Neural progenitor cell (in vitro differentiated cells): ENCODE data around the gene TMEM239. TPM values are rescaled to one million over a fixed set of nuclear protein-coding genes. Genes with fewer than 3 reads are reported as not detected.

Experiments used
- DNase-seq: peaks from one replicate; pipeline ENCODE4 v3.0.0-alpha.2; 2016; ENCODE audit warnings: low spot score
- H2AFZ ChIP-seq: fragments of 200-600 bp; sonication (generic); replicated peaks from 2 replicates; pipeline ENCODE4 v1.6.1; 2016; ENCODE audit warnings: antibody characterized with exemption
- H3F3A ChIP-seq: fragments of 200-600 bp; sonication (generic); 2 replicates; pipeline ENCODE4 v1.6.1; 2016; ENCODE audit warnings: antibody characterized with exemption, low read depth
- H3K27ac ChIP-seq: fragments of 200-600 bp; sonication (generic); 2 replicates; pipeline ENCODE4 v1.5.1; 2016; ENCODE audit warnings: mild to moderate bottlenecking
- H3K27me3 ChIP-seq: fragments of 200-600 bp; sonication (generic); 2 replicates; pipeline ENCODE4 v1.6.1; 2016; ENCODE audit warnings: mild to moderate bottlenecking, moderate library complexity
- H3K36me3 ChIP-seq: fragments of 200-600 bp; sonication (generic); 2 replicates; pipeline ENCODE4 v1.5.1; 2016
- H3K4me1 ChIP-seq: fragments of 200-600 bp; sonication (generic); 2 replicates; pipeline ENCODE4 v1.6.1; 2016; ENCODE audit warnings: mixed run types
- H3K4me2 ChIP-seq: fragments of 200-600 bp; sonication (generic); 2 replicates; pipeline ENCODE4 v1.6.1; 2016
- H3K4me3 ChIP-seq: fragments of 200-600 bp; sonication (generic); 2 replicates; pipeline ENCODE4 v1.5.1; 2016
- H3K79me2 ChIP-seq: fragments of 200-600 bp; sonication (generic); 2 replicates; pipeline ENCODE4 v1.6.1; 2016; ENCODE audit warnings: low read depth
- H3K9ac ChIP-seq: fragments of 200-600 bp; sonication (generic); 2 replicates; pipeline ENCODE4 v1.6.1; 2016
- H3K9me3 ChIP-seq: fragments of 200-600 bp; sonication (generic); 2 replicates; pipeline ENCODE4 v1.5.1; 2016; ENCODE audit warnings: low read depth
- H4K20me1 ChIP-seq: fragments of 200-600 bp; sonication (generic); 2 replicates; pipeline ENCODE4 v1.6.1; 2016; ENCODE audit warnings: low read depth
- H3K27ac Mint-ChIP-seq: 3 replicates; pipeline ENCODE4 v1.8.0; 2021; ENCODE audit warnings: mixed read lengths
- H3K27me3 Mint-ChIP-seq: 2 replicates; pipeline ENCODE4 v1.8.0; 2022; ENCODE audit warnings: low read depth, mild to moderate bottlenecking, inconsistent platforms, moderate library complexity, mixed read lengths; ENCODE audit not compliant: insufficient read depth
- H3K36me3 Mint-ChIP-seq: 3 replicates; pipeline ENCODE4 v1.8.0; 2021; ENCODE audit warnings: mixed read lengths
- H3K4me1 Mint-ChIP-seq: 3 replicates; pipeline ENCODE4 v1.8.0; 2021; ENCODE audit warnings: mixed read lengths
- H3K4me3 Mint-ChIP-seq: 3 replicates; pipeline ENCODE4 v1.8.0; 2021; ENCODE audit warnings: mild to moderate bottlenecking, moderate library complexity, mixed read lengths
- H3K9me3 Mint-ChIP-seq: 3 replicates; pipeline ENCODE4 v1.8.0; 2020; ENCODE audit warnings: mixed read lengths
- EZH2 ChIP-seq: fragments of 200-600 bp; sonication (generic); IDR thresholded peaks from 2 replicates; pipeline ENCODE4 v1.6.1; 2017; ENCODE audit warnings: antibody characterized with exemption, mild to moderate bottlenecking, moderate library complexity
- EZH2phosphoT487 ChIP-seq: fragments of 200-600 bp; sonication (generic); IDR thresholded peaks from 2 replicates; pipeline ENCODE4 v1.6.1; 2017; ENCODE audit warnings: antibody characterized with exemption
- total RNA-seq: library from RNA; depleted of rRNA; stranded (reverse); fragments of >200 nt; gene quantifications from 2 replicates; pipeline ENCODE4 v1.2.3, GENCODE V29; 2015; ENCODE audit warnings: low replicate concordance
- TF ChIP-seq, protein P1 (sequence below): fragments of 200-600 bp; sonication (generic); IDR thresholded peaks from 2 replicates; pipeline ENCODE4 v1.5.1; 2017; ENCODE audit warnings: antibody characterized with exemption, mild to moderate bottlenecking

TMEM239 gene
- total RNA-seq, 1 donor from 2014 or later = not detected

GRCh38 chr20:2793471-2793870 is 22.7 kb upstream of the TMEM239 start:
- Mint-ChIP-seq H3K36me3 (peaks cover 17% of the 10 kb centered on the region), H3K27me3 (peaks cover 6% of the 10 kb centered on the region), H3K9me3 (peaks cover 4% of the 10 kb centered on the region), H3K27ac (no peak overlapping the region), H3K4me3 (no peak overlapping the region), H3K4me1 (peaks cover 6% of the 10 kb centered on the region)
- Histone ChIP-seq H3K4me2 (no peak overlapping the region), H3F3A (peaks cover 8% of the 10 kb centered on the region), H3K4me3 (no peak overlapping the region), H3K4me1 (no peaks in the 10 kb centered on the region), H3K36me3 (no peaks in the 10 kb centered on the region), H3K9me3 (no peaks in the 10 kb centered on the region), H3K27me3 (no peaks in the 10 kb centered on the region), H3K79me2 (no peaks in the 10 kb centered on the region), H4K20me1 (no peaks in the 10 kb centered on the region), H3K9ac (no peak overlapping the region), H3K27ac (no peak overlapping the region), H2AFZ (no peak overlapping the region)
- no peak for DNase-seq
- TF ChIP-seq, protein P1, sequence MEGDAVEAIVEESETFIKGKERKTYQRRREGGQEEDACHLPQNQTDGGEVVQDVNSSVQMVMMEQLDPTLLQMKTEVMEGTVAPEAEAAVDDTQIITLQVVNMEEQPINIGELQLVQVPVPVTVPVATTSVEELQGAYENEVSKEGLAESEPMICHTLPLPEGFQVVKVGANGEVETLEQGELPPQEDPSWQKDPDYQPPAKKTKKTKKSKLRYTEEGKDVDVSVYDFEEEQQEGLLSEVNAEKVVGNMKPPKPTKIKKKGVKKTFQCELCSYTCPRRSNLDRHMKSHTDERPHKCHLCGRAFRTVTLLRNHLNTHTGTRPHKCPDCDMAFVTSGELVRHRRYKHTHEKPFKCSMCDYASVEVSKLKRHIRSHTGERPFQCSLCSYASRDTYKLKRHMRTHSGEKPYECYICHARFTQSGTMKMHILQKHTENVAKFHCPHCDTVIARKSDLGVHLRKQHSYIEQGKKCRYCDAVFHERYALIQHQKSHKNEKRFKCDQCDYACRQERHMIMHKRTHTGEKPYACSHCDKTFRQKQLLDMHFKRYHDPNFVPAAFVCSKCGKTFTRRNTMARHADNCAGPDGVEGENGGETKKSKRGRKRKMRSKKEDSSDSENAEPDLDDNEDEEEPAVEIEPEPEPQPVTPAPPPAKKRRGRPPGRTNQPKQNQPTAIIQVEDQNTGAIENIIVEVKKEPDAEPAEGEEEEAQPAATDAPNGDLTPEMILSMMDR = no peak
- TF ChIP-seq EZH2 = no peak
- no peak for TF ChIP-seq EZH2phosphoT487

GRCh38 chr20:2794202-2794748 is 21.9 kb upstream of the TMEM239 start:
- no peaks in the 10 kb centered on the region for H3K27me3 ChIP-seq
- Mint-ChIP-seq H3K27me3 (peaks cover 2% of the 10 kb centered on the region), H3K27ac (peak overlapping the region; percentile 33), H3K4me1 (peaks cover 12% of the 10 kb centered on the region), H3K9me3 (peaks cover 2% of the 10 kb centered on the region), H3K36me3 (peaks cover 20% of the 10 kb centered on the region), H3K4me3 (no peak overlapping the region)
- no peaks in the 10 kb centered on the region for H3K36me3 ChIP-seq
- H3K9me3 ChIP-seq = no peaks in the 10 kb centered on the region
- no peaks in the 10 kb centered on the region for H4K20me1 ChIP-seq
- no peak overlapping the region for H3K9ac ChIP-seq
- H3F3A ChIP-seq = peaks cover 13% of the 10 kb centered on the region
- no peak overlapping the region for H3K27ac ChIP-seq
- TF ChIP-seq, protein P1 = no peak
- TF ChIP-seq EZH2phosphoT487 (no peak), EZH2 (no peak)
- no peak for DNase-seq
- no peak overlapping the region for H3K4me3 ChIP-seq
- H3K4me2 ChIP-seq = no peak overlapping the region
- H3K4me1 ChIP-seq = peaks cover 3% of the 10 kb centered on the region
- H2AFZ ChIP-seq = no peak overlapping the region
- H3K79me2 ChIP-seq = peaks cover 2% of the 10 kb centered on the region

- Histone ChIP-seq H3K4me2 (no peak overlapping the region), H3K79me2 (peaks cover 8% of the 10 kb centered on the region), H2AFZ (no peak overlapping the region), H3F3A (peaks cover 20% of the 10 kb centered on the region), H3K27me3 (no peaks in the 10 kb centered on the region), H3K4me1 (peaks cover 9% of the 10 kb centered on the region), H4K20me1 (no peaks in the 10 kb centered on the region), H3K9ac (no peak overlapping the region), H3K9me3 (no peaks in the 10 kb centered on the region), H3K36me3 (no peaks in the 10 kb centered on the region), H3K27ac (no peak overlapping the region), H3K4me3 (no peak overlapping the region)
- peaks cover 2% of the 10 kb centered on the region for H3K27me3 Mint-ChIP-seq
- peaks cover 19% of the 10 kb centered on the region for H3K4me1 Mint-ChIP-seq
- TF ChIP-seq, protein P1 = no peak
- TF ChIP-seq EZH2phosphoT487 = no peak
- no peak for TF ChIP-seq EZH2
- peaks cover 20% of the 10 kb centered on the region for H3K36me3 Mint-ChIP-seq
- H3K4me3 Mint-ChIP-seq = no peak overlapping the region
- H3K27ac Mint-ChIP-seq = no peak overlapping the region
- peaks cover 2% of the 10 kb centered on the region for H3K9me3 Mint-ChIP-seq
- no peak for DNase-seq
Observed at GRCh38 chr20:2794866-2795447, 21.2 kb upstream of the TMEM239 start.
